ENCODE results near the gene ALPK1.
A peak's percentile ranks its signal among the peaks of the same experiment; 100 is the strongest.

The ALPK1 gene

DNA sequence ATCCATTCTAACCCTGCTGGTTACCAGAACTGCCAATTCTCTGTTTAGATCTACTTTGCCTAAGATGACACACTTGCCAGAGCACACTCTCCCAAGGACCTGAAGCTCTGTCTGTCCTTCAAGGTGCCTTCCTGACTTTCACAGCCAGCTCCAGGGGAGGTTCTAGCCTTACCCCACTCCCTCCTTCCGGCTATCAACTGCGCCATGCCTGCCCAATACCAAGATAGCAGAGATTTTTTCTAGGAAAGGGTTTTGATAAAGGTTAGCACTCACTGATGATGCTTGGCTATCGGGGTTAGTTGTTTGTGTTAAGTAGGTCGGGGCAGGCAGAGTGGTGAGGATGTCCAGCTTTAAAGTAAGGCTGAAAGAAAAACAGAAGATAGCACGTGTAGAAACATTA, 14.3 kb downstream of the ALPK1 start:
- TF ChIP-seq, protein P1, sequence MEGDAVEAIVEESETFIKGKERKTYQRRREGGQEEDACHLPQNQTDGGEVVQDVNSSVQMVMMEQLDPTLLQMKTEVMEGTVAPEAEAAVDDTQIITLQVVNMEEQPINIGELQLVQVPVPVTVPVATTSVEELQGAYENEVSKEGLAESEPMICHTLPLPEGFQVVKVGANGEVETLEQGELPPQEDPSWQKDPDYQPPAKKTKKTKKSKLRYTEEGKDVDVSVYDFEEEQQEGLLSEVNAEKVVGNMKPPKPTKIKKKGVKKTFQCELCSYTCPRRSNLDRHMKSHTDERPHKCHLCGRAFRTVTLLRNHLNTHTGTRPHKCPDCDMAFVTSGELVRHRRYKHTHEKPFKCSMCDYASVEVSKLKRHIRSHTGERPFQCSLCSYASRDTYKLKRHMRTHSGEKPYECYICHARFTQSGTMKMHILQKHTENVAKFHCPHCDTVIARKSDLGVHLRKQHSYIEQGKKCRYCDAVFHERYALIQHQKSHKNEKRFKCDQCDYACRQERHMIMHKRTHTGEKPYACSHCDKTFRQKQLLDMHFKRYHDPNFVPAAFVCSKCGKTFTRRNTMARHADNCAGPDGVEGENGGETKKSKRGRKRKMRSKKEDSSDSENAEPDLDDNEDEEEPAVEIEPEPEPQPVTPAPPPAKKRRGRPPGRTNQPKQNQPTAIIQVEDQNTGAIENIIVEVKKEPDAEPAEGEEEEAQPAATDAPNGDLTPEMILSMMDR (IDR thresholded peaks at IDR 0.05; ENCODE audit: low read depth, low read length) = no peak
- no peak for DNase-seq (ENCODE audit: extremely low read depth, low read depth)

DNA sequence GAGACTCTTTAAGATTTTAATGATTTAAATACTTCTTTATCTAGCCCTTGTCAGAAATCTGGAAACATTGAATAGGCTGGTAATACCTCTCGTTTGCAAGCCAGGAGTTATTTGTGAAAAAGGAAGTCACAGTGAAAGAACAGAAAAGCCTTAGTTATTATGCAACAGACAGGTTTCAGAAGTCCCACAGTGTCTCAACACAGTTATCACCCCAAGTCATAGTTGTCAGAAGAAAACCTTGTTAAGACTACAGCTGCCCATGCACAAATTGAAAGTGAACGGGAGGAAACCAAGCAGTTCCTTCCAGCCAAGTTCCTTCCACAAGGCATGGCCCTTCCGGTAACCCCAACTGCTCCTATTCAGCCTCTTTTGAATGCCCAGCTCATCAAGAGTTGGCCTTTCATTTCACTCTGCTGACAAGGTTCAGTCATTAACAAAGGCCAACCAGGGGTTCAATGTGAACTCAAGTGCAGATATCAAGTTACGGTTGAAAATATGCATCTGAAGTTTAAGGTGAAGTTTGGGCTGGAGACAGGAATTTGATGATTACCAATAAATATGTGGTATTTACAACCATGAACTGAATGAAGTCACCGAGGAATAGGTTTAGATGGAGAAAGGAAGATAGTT, 15.6 kb downstream of the ALPK1 start:
- no peak for DNase-seq (ENCODE audit: extremely low read depth, low read depth)
- TF ChIP-seq, protein P1 (IDR thresholded peaks at IDR 0.05; ENCODE audit: low read depth, low read length) = no peak

DNA sequence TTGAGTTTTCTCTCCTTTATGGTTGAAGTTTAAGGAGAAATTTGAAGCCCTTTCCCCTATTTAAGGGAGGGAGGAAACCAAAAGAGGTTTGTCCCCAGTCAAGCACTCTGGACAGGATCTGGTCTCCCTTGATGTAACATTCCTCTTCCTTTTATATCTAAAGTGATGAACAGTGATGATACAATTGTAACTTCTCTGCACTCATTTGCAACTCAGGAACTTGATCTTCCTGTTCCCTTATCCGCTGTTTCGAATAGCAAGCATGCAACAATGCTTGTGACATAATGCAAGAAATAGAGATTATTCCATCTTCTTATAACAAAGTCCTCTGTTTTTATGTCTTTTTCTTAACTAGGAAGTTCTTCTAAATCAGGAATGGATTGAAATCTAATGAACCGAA, 18.3 kb downstream of the ALPK1 start:
- no peak for DNase-seq (ENCODE audit: extremely low read depth, low read depth)
- TF ChIP-seq, protein P1 (IDR thresholded peaks at IDR 0.05; ENCODE audit: low read depth, low read length) = no peak

DNA sequence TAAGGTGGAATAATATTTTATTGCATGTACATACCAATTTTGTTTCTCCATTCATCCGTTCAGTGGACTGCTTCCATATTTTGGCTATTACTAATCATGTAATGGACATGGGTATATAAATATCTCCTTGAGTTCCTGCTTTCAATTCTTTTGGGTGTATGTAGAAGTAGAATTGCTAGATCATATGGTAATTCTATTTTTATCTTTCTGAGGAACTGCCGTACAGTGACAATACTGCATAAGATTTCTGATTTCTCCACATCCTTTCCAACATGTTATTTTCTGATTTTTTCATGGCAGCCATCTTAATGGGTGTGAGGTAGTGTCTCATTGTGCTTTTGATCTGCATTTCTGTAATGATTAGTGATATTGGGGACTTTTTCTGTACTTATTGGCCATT, 19.2 kb downstream of the ALPK1 start:
- TF ChIP-seq, protein P1 (IDR thresholded peaks at IDR 0.05; ENCODE audit: low read depth, low read length) = no peak
- no peak for DNase-seq (ENCODE audit: extremely low read depth, low read depth)

DNA sequence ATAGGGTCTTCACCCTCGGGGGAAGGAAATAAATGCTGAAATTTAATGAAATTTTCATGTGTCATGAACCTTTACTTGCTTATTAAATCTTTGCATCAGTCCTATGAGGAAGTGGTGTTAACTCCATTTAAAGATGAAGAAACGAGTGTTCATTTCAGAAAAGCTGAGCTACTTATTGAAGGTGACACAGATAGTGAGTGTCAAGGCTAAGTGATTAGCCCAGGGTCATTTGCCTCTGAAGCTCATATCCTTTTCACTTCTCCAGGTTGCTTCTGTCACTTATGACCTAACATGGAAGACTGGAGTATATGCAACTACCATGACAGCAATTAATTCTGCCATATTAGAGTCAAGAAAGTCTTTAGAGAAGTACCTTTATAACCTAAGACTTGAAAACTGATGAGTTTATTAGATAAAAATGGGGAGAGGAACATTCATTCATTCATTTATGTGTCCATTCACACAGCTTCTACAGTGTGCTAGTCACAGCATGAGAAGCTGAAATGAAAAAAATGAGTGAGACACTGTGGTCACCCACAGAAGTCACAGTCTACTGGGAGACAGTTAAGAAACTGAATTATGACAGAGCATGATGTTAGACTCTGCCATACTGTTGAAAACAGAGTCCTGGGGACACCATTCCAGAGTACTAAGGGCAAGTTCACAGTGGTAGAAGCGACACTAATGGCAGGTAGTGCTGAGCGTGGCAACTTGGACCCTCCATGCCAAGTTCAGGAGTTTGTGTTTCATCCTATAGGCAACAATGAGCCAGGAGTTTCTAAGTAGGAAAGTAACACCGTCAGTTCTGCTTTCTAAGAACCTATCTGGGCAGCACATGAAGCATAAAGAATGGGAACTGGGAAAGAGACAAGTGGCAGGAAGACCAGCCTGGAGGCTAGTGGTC, 21.3 kb downstream of the ALPK1 start:
- TF ChIP-seq, protein P1 (IDR thresholded peaks at IDR 0.05; ENCODE audit: low read depth, low read length) = no peak
- DNase-seq (ENCODE audit: extremely low read depth, low read depth) = no peak

DNA sequence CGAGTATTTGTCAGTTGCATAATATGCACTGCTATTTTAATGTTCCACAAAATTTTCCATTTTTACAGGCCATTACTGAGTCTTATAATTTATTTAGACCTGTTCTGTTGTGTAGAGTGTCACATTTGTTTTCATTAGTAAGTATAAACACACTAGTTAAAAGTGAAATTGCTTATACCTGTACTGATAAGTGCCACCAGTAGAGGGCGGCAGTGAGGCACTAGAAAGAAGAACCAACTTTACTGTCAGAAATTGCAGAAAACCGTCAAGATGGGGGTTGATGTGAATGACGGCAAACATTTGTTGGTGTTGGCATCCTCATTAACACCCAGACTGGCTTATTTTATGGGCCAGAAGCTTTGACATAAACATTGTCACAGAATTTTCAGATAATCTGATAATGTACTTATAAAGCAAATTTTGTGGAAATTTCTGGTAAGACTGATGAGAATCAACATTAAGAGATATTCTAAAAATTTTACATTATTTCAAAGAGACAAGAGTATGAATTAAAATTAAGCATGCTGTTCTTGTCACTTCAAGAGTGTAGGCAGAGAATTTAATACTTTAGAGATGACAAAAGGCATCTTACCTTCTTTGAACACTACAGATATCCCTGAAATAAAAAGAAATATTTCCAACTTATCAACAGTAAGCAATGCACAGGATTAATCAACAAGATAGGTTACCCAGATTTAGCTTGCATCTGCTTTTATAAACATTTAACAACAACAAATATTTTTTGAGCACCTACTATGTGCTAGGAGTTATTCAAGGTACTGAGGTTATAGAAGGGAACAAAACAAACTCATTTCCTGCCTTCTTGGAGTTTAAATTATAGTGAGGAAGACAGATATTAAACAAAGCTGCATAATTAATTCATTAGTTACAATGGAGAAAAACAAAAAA, 24.9 kb downstream of the ALPK1 start:
- TF ChIP-seq, protein P1 (IDR thresholded peaks at IDR 0.05; ENCODE audit: low read depth, low read length) = peak; percentile 90
- DNase-seq (ENCODE audit: extremely low read depth, low read depth) = peak; percentile 19

Measured in AG09319 (cell line).